Measurements from ENCODE around the gene IMPA2.
"Not testable (repeated sequence)": the region's sequence is repeated elsewhere in the genome, so short reads cannot be mapped to it uniquely, and the experiment has no call there.

IMPA2 gene

GRCh38 chr18:11981192-11981542 lies at the start of gene IMPA2:
Gene IMPA2 (plus strand): TSS chr18:11981507. CDS start chr18:11981670, 163 bp downstream.
- no peak for FAIRE-seq
- DNase-seq (ENCODE audit: low spot score): no peak

- no peak for DNase-seq (ENCODE audit: low spot score)
- no peak for FAIRE-seq
Measured at GRCh38 chr18:11932393-11932792, 48.9 kb upstream of the IMPA2 start.

GRCh38 chr18:11937874-11938478 lies 43.3 kb upstream of the IMPA2 start:
- DNase-seq (ENCODE audit: low spot score) (peak; percentile 38), FAIRE-seq (peak; percentile 74)

GRCh38 chr18:11940956-11941355 lies 40.4 kb upstream of the IMPA2 start:
- FAIRE-seq (no peak), DNase-seq (ENCODE audit: low spot score) (no peak)

GRCh38 chr18:11943551-11943950 lies 37.8 kb upstream of the IMPA2 start:
- FAIRE-seq (no peak), DNase-seq (ENCODE audit: low spot score) (no peak)

GRCh38 chr18:11944252-11944651 lies 37.1 kb upstream of the IMPA2 start:
- FAIRE-seq: no peak
- no peak for DNase-seq (ENCODE audit: low spot score)

GRCh38 chr18:11944786-11945185 lies 36.5 kb upstream of the IMPA2 start:
- no peak for DNase-seq (ENCODE audit: low spot score)
- no peak for FAIRE-seq

- peak; percentile 42 for DNase-seq (ENCODE audit: low spot score)
- not testable (repeated sequence) for FAIRE-seq
Measured at GRCh38 chr18:11945834-11946659, 35.3 kb upstream of the IMPA2 start.

GRCh38 chr18:11946756-11947155 lies 34.6 kb upstream of the IMPA2 start:
- FAIRE-seq: no peak
- peak; percentile 73 for DNase-seq (ENCODE audit: low spot score)

- peak; percentile 89 for FAIRE-seq
- peak; percentile 95 for DNase-seq (ENCODE audit: low spot score)
Measured at GRCh38 chr18:11947214-11948191, 33.8 kb upstream of the IMPA2 start.

- DNase-seq (ENCODE audit: low spot score) (no peak), FAIRE-seq (no peak)
Measured at GRCh38 chr18:11948852-11949523, 32.3 kb upstream of the IMPA2 start.

GRCh38 chr18:11950824-11951223 lies 30.5 kb upstream of the IMPA2 start:
- FAIRE-seq (no peak), DNase-seq (ENCODE audit: low spot score) (no peak)

- DNase-seq (ENCODE audit: low spot score): no peak
- no peak for FAIRE-seq
Measured at GRCh38 chr18:11951390-11951851, 29.9 kb upstream of the IMPA2 start.

- DNase-seq (ENCODE audit: low spot score) (no peak), FAIRE-seq (no peak)
Measured at GRCh38 chr18:11953113-11953512, 28.2 kb upstream of the IMPA2 start.

GRCh38 chr18:11955239-11956029 lies 25.9 kb upstream of the IMPA2 start:
- peak; percentile 38 for DNase-seq (ENCODE audit: low spot score)
- peak; percentile 77 for FAIRE-seq

- DNase-seq (ENCODE audit: low spot score) (no peak), FAIRE-seq (no peak)
Measured at GRCh38 chr18:11956371-11957308, 24.7 kb upstream of the IMPA2 start.

GRCh38 chr18:11957636-11958035 lies 23.7 kb upstream of the IMPA2 start:
- FAIRE-seq (no peak), DNase-seq (ENCODE audit: low spot score) (no peak)

- DNase-seq (ENCODE audit: low spot score); FAIRE-seq: not testable (repeated sequence)
Measured at GRCh38 chr18:11959651-11960050, 21.7 kb upstream of the IMPA2 start.

- FAIRE-seq: no peak
- DNase-seq (ENCODE audit: low spot score): no peak
Measured at GRCh38 chr18:11960743-11961380, 20.4 kb upstream of the IMPA2 start.
